Esophagus (tissue), 2 donors: ENCODE measurements around the gene PPFIA2. TPM values are rescaled to one million over a fixed set of nuclear protein-coding genes. Genes with fewer than 3 reads are reported as not detected.

Experiments
- H3K27ac ChIP-seq, 2 donors: one replicate each; pipeline ENCODE4 v1.5.1; 2013; ENCODE audit warnings: low read depth in 2 of 2, mild to moderate bottlenecking in 2 of 2, inconsistent platforms in 1 of 2, low read length in 1 of 2, moderate library complexity in 1 of 2
- H3K27me3 ChIP-seq, 2 donors: one replicate each; pipeline ENCODE4 v1.6.1; 2013; ENCODE audit warnings: low read length in 2 of 2, control low read depth in 1 of 2, mild to moderate bottlenecking in 1 of 2; ENCODE audit not compliant: insufficient read depth in 2 of 2, control insufficient read depth in 1 of 2
- H3K36me3 ChIP-seq, 2 donors: one replicate each; pipeline ENCODE4 v1.6.1; 2013; ENCODE audit warnings: low read length in 1 of 2; ENCODE audit not compliant: control insufficient read depth in 2 of 2, insufficient read depth in 2 of 2
- H3K4me1 ChIP-seq, 2 donors: one replicate each; pipeline ENCODE4 v1.6.1; 2013; ENCODE audit warnings: low read length in 1 of 2; ENCODE audit not compliant: control insufficient read depth in 2 of 2, insufficient read depth in 2 of 2
- H3K4me3 ChIP-seq, 2 donors: one replicate each; pipeline ENCODE4 v1.5.1; 2013; ENCODE audit warnings: low read length in 2 of 2, mild to moderate bottlenecking in 2 of 2, low read depth in 1 of 2, moderate library complexity in 1 of 2
- H3K9me3 ChIP-seq, 2 donors: one replicate each; pipeline ENCODE4 v1.6.1; 2013; ENCODE audit warnings: mild to moderate bottlenecking in 2 of 2, low read depth in 1 of 2, low read length in 1 of 2, moderate library complexity in 1 of 2; ENCODE audit not compliant: control insufficient read depth in 2 of 2, insufficient read depth in 1 of 2
- WGBS, 2 donors: extraction: QIAGEN DNeasy Blood & Tissue Kit; methylation state at CpG; one replicate each; pipeline ENCODE4 v1.1.7; 2013; 5-methylcytosine and 5-hydroxymethylcytosine counted together
- polyA plus RNA-seq, 2 donors: library from polyadenylated mRNA; stranded (reverse); fragments of 200-250 nt; gene quantifications; one replicate each; pipeline ENCODE4 v1.2.3, GENCODE V29; 2013
- donor health status: healthy with polysubstance abuse.
- donor health status: Bipolar disorder and iron deficiency.

The PPFIA2 gene
- under 1 TPM; 0.08 to 0.10 TPM for polyA plus RNA-seq

DNA sequence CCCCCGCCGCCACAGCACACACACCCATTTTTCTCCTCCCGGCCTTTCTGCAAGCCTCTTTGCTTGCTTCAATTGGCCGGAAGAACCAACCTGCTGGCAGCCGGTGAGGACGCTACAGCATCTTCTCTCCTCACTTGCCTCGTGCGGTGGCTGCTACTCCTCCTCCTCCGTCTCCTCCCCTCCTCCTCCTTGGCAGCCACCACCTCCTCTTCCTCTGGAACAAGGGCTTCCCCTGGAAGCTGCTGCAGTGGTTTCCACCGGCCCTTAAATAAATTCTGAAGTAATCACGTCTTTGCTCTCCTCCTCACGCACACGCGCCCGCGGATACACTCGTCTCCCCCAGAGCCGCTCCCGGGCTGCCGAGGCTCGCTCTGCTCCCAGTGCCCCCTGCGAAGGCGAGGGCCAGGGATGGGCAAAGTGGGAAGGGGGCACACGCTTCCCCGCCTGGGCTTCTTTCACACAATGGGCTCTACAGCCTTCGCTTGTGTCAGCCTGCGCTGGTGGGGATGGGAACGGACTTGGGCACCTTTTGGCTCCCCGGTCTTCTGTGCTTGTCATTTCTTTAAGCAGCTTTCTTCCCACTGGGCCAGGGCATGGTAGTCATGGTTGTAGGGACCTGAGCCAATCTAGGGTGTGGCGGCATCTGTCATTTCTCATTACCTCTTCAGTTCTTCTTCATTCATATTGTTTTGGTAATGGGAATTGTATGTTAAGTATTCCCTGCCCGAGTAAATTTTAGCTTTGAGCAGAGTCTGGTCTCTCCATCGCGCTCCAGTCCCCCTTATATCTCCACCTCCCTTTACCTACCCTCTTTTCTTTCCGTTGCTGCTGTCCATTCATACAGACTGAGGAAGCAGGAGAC, at the start of gene PPFIA2:
Gene PPFIA2, minus strand, starts transcription at position 161 of the 862 bp plus-strand sequence.
- WGBS, 2 donors: 7% methylated on average over 31 to 34 of the region's 34 CpGs
- Histone ChIP-seq H3K9me3 (no peaks in the 10 kb centered on the region), H3K27me3 (peaks cover 0 to 3% of the 10 kb centered on the region in 2 donors), H3K4me3 (peak within 1 kb of the TSS; percentile 28 to 37), H3K4me1 (no peaks in the 10 kb centered on the region), H3K36me3 (no peaks in the 10 kb centered on the region), H3K27ac (no peak within 1 kb of the TSS)

DNA sequence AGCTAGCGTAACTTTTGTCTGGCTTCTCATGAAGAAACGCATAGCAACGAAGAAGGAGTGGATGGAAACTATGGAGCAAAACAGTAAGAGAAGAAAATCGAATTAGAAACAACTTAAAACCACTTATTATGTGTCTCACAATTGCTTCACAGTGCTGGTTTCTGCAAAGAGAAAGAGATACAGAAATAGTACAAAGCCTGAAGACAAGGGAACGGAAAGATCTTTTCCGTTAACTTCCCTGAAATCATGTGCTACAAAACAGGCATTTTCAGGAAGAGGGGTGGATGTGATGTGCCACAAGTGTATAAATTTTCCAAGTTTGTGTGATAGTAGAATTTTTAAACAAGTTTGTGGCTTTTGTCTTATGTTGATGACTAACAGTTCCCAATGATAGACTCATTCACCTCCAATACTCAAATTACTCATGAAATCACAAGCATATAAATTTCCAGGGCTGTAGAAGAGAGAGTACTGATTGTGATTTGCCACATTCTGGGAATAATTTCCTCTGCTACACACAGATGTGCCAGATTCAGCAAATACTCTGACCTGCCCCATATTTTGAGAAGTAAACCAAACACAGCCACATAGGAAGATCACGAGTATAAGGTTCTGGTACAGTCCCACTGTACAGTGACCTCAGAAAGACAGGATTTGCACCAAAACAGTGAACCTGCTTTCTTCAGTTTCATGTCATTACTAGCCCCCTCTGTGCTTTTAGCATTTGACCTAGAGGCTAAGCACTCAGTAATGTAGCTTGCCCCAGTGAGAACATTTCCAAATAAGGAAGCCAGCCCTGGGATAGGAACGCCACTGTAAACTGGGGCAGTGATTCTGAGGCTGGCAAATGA, 41.4 kb upstream of the PPFIA2 start:
- Histone ChIP-seq H3K27me3 (no peaks in the 10 kb centered on the region), H3K9me3 (no peaks in the 10 kb centered on the region), H3K4me3 (no peak overlapping the region), H3K27ac (no peak overlapping the region), H3K36me3 (no peaks in the 10 kb centered on the region), H3K4me1 (no peaks in the 10 kb centered on the region)
- 64 to 67% methylated on average over 8 of the region's 8 CpGs for WGBS, 2 donors

DNA sequence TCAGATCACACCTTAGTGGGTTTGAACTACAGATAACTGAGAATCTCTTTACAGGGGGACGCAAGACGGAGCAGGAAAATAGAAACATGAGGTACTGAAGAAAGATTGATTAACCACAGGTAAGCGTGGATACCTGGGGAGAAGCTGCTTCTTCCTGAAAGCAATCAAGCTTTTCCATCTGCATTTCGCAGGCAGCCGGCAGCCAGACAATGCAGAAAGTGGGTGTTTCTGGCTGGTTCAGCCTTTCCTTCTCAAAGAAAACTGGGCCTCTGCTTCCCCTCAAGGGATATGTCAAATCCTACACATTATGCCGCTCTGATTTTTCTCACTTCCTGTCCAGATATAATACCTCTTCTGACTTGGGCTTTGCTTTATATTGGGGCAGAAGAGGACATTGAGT, 39.1 kb upstream of the PPFIA2 start:
- H3K4me3 ChIP-seq: no peak overlapping the region
- H3K27ac ChIP-seq: no peak overlapping the region
- no peaks in the 10 kb centered on the region for H3K36me3 ChIP-seq
- WGBS, 2 donors: 62 to 72% methylated on average over 6 of the region's 6 CpGs
- no peaks in the 10 kb centered on the region for H3K27me3 ChIP-seq
- H3K9me3 ChIP-seq: no peaks in the 10 kb centered on the region
- no peaks in the 10 kb centered on the region for H3K4me1 ChIP-seq

DNA sequence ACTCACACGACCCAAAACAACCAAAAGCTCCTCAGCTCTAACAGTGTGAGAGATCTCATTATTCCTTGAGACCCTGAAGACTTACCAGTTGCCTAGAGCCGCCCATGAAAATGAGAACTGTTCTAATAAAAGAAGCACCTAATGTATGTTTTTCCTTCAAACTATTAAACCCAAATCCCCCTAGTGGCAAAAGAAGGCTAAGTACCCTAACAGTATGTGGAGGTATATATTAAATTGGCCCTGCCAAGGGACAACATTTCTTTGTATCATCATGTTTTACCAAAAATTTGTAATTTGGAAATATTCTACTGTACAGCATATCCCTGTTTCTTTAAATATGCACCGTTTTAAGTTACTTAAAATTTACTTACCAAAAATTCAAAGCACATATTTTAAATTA, 38.0 kb upstream of the PPFIA2 start:
- H3K27ac ChIP-seq: no peak overlapping the region
- H3K4me1 ChIP-seq: no peaks in the 10 kb centered on the region
- no peak overlapping the region for H3K4me3 ChIP-seq
- H3K36me3 ChIP-seq: no peaks in the 10 kb centered on the region
- WGBS, 2 donors: 38 to 40% methylated on average over 3 of the region's 3 CpGs
- H3K27me3 ChIP-seq: no peaks in the 10 kb centered on the region
- H3K9me3 ChIP-seq: no peaks in the 10 kb centered on the region

DNA sequence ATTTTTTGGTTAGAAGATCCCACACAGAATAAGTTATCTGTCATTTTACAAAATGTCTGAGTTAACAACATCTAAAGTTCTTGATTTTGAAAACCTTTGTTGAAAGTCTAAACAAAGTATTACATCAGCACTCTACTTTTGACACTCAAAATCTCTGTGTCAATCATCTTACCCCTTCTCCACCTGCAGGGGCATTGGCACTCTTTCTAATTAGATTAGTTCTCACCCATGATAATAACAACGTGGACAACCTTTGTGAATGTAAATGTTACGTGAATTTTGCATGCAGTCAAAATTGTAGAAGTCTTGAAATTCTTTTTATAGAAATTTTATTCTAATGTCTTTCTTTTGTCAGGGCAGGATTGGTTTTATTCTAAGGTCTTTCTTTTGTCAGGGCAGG, 33.5 kb upstream of the PPFIA2 start:
- Histone ChIP-seq H3K4me3 (no peak overlapping the region), H3K9me3 (no peaks in the 10 kb centered on the region), H3K27me3 (no peaks in the 10 kb centered on the region), H3K36me3 (no peaks in the 10 kb centered on the region), H3K27ac (no peak overlapping the region), H3K4me1 (no peaks in the 10 kb centered on the region)
- 65 to 67% methylated on average over 2 of the region's 2 CpGs for WGBS, 2 donors

DNA sequence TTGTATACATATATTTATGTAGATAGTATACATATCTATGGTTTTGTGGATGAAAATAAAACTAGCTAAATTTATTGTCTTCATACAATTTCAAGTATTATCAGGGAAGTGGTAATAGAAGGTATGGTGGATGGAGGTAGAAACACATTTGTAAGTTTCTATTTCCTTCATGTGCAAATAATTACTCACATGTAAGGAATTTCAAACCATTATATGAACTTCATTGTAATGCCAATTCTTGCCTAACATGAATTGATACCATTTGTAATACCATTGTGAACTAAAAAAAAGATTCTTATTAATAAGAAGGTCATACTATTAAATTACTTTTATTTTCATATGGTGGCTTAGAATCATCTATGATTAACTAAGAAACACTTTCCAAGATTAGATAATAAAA, 20.1 kb upstream of the PPFIA2 start:
- H3K4me3 ChIP-seq: no peak overlapping the region
- no peak overlapping the region for H3K27ac ChIP-seq
- no peaks in the 10 kb centered on the region for H3K27me3 ChIP-seq
- no peaks in the 10 kb centered on the region for H3K4me1 ChIP-seq
- no peaks in the 10 kb centered on the region for H3K36me3 ChIP-seq
- H3K9me3 ChIP-seq: no peaks in the 10 kb centered on the region

DNA sequence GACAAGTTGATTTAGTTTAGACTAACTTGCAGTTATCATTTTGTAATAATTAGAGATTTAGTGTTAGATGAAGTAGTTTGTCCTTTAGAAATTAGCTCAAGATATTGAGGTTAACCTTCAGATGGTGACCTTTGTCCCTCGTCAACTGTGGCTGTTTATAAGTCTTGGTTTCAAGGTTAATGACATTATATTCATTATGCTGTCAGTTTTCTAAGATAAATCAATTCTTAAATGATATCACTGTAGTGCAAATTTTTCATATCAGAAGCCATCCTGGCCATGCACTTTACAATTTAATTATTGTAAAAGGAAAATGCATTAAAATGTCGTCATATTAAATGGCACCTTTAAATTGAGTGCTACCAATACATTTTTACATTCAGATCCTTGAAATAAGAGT, 19.6 kb upstream of the PPFIA2 start:
- Histone ChIP-seq H3K36me3 (no peaks in the 10 kb centered on the region), H3K4me1 (no peaks in the 10 kb centered on the region), H3K4me3 (no peak overlapping the region), H3K27ac (no peak overlapping the region), H3K9me3 (no peaks in the 10 kb centered on the region), H3K27me3 (no peaks in the 10 kb centered on the region)
- WGBS, 2 donors: 57 to 70% methylated on average over 2 of the region's 2 CpGs

DNA sequence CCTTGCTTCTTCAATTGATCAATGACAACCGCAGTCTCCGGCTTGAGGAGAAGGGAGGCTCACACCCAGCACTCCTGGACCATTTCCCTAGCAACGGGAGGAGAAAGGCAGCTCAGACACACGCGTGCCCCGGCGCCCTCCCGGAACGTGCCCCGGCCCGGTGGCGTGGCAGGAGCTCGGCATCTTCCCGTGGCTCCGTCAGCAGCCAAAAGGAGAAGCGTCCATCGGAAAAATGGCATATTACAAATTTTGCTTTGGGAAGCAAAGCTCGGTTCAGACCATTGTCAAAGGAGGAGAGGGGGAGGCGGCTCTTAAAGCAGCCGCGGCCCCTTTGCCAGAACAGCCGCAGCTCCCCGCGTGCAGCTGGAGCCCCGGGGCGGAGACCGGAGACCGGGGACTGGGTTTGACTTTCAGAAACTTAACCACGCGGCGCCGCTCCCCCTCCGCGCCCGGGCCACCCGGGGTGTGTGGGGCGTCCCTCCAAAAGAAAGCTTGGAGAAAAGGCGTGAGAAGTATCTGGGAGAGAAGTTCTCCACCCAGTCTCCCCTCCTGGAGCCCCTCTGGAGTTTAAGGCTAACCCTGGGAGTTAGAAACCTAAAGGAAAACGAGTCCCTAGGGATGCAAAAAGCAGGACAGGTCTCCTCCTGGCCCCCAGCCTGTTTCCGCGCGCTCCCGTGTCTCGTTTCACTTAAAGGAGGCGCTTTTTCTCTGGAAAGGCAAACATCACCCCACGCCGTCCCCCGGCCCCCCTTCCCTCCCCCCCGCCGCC, 545 bp downstream of the PPFIA2 start:
- 2% methylated on average over 45 to 50 of the region's 50 CpGs for WGBS, 2 donors
- no peak overlapping the region for H3K27ac ChIP-seq
- H3K4me3 ChIP-seq: peak overlapping the region; percentile 20 to 37
- H3K4me1 ChIP-seq: no peaks in the 10 kb centered on the region
- H3K36me3 ChIP-seq: no peaks in the 10 kb centered on the region
- no peaks in the 10 kb centered on the region for H3K9me3 ChIP-seq
- H3K27me3 ChIP-seq: peaks cover 0 to 3% of the 10 kb centered on the region in 2 donors

DNA sequence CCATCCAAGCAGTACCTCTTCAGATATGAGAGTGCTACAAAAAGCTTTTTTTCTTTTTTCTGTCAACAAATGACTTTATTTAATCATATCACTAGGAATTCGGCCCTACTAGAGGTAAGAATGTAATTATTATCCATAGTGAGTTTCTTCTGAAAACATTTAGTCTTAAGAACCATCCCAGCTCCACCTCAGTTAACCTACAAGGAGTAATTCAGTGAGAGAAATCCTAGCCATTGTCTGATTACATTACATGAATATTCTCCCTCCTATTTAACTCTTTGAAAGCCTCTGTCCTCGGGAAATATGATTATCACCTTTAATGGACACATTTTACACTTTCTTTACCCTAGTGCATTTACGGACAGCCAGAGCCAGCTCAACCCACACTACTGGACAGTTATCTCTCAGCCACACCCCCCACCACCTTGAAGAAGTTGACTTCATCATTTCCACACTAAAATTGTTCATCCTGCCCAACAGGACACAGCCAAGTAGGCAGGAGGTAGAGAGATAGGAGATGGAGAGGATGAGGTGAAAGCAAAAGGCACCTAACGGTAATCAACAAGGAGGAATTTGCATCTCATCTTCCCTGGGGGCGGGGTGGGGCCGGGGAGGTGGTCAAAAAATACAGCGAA, 1.3 kb downstream of the PPFIA2 start:
- Histone ChIP-seq H3K4me3 (peak overlapping the region in 1 of 2 donors; percentile 37), H3K27me3 (peaks cover 0 to 3% of the 10 kb centered on the region in 2 donors), H3K9me3 (no peaks in the 10 kb centered on the region), H3K36me3 (no peaks in the 10 kb centered on the region), H3K27ac (no peak overlapping the region), H3K4me1 (no peaks in the 10 kb centered on the region)
- 16 to 19% methylated on average over 7 of the region's 7 CpGs for WGBS, 2 donors
